HepG2 (cell line): ENCODE data around the gene IRF2BPL. TPM values are rescaled to one million over a fixed set of nuclear protein-coding genes. Genes with fewer than 3 reads are reported as not detected.

Experiments used
- AGO2 ChIP-seq: fragments of 200-400 bp; formaldehyde crosslinking; optimal IDR thresholded peaks from 2 replicates; pipeline ENCODE3; 2017; ENCODE audit warnings: mild to moderate bottlenecking, low read depth, low read length, moderate library complexity
- ATF4 ChIP-seq, 2 experiments: fragments of 450-650 bp in 1 of 2; sonication (generic) in 1 of 2; formaldehyde crosslinking; IDR thresholded peaks; 2 replicates each; pipeline versions ENCODE4 v1.5.0 to v1.8.0; 2020 to 2022; ENCODE audit warnings: mild to moderate bottlenecking in 1 of 2, missing genetic modification reagents in 1 of 2
- CREBL2 ChIP-seq: sonication (generic); formaldehyde crosslinking; IDR thresholded peaks from 2 replicates; pipeline ENCODE4 v1.8.1; 2023; ENCODE audit warnings: missing genetic modification reagents, mild to moderate bottlenecking, borderline replicate concordance
- DR1 ChIP-seq: sonication (generic); formaldehyde crosslinking; IDR thresholded peaks from 2 replicates; pipeline ENCODE4 v1.8.0; 2021; ENCODE audit warnings: mild to moderate bottlenecking, missing genetic modification reagents, inconsistent platforms
- HDAC6 ChIP-seq: fragments of 200-600 bp; sonication (generic); IDR thresholded peaks from 2 replicates; pipeline ENCODE4 v1.7.0; 2017; ENCODE audit warnings: mild to moderate bottlenecking, antibody characterized with exemption, low read length, low read depth
- HHEX ChIP-seq: IDR thresholded peaks from 2 replicates; pipeline ENCODE4 v1.6.1; 2016; ENCODE audit warnings: control low read depth
- HNRNPUL1 ChIP-seq: fragments of 200-400 bp; formaldehyde crosslinking; IDR thresholded peaks from 2 replicates; pipeline ENCODE4 v1.6.1; 2017; ENCODE audit warnings: low read depth, mild to moderate bottlenecking, low read length, moderate library complexity
- JUND ChIP-seq: sonication (generic); formaldehyde crosslinking; IDR thresholded peaks from 2 replicates; pipeline ENCODE4 v1.8.0; 2022; ENCODE audit warnings: mild to moderate bottlenecking, missing genetic modification reagents
- MEF2D ChIP-seq: sonication (generic); formaldehyde crosslinking; IDR thresholded peaks from 2 replicates; pipeline ENCODE4 v1.5.1; 2020; ENCODE audit warnings: mild to moderate bottlenecking, missing genetic modification reagents
- NFIC ChIP-seq: IDR thresholded peaks from 2 replicates; pipeline ENCODE4 v1.6.1; 2012; ENCODE audit warnings: mild to moderate bottlenecking, low read length, inconsistent platforms
- RARG ChIP-seq: sonication (generic); formaldehyde crosslinking; IDR thresholded peaks from 2 replicates; pipeline ENCODE4 v1.4.0; 2020; ENCODE audit warnings: low read depth, mild to moderate bottlenecking, missing genetic modification reagents
- RXRA ChIP-seq: sonication (generic); formaldehyde crosslinking; IDR thresholded peaks from 2 replicates; pipeline ENCODE4 v1.5.1; 2020; ENCODE audit warnings: missing genetic modification reagents
- RXRB ChIP-seq: IDR thresholded peaks from 2 replicates; pipeline ENCODE4 v1.6.1; 2016; ENCODE audit warnings: borderline replicate concordance, missing genetic modification reagents, missing compliant biosample characterization
- SALL1 ChIP-seq: sonication (generic); formaldehyde crosslinking; IDR thresholded peaks from 2 replicates; pipeline ENCODE4 v1.8.0; 2022; ENCODE audit warnings: mild to moderate bottlenecking, missing genetic modification reagents
- SMC3 ChIP-seq: IDR thresholded peaks from 2 replicates; pipeline ENCODE4 v1.6.1; 2011; ENCODE audit warnings: low read length, improper control_type of control experiment
- TCF12 ChIP-seq, 2 experiments: fragments of 450-650 bp in 1 of 2; sonication (generic) in 1 of 2; formaldehyde crosslinking in 1 of 2; IDR thresholded peaks; 2 replicates each; pipeline versions ENCODE4 v1.6.1 to v1.8.0; 2017 to 2022; ENCODE audit warnings: antibody characterized with exemption in 1 of 2, mild to moderate bottlenecking in 1 of 2, missing genetic modification reagents in 1 of 2, moderate library complexity in 1 of 2
- ZBTB2 ChIP-seq: sonication (generic); formaldehyde crosslinking; IDR thresholded peaks from 2 replicates; pipeline ENCODE4 v1.8.0; 2022; ENCODE audit warnings: low read depth, missing genetic modification reagents
- ZNF264 ChIP-seq: sonication (generic); formaldehyde crosslinking; IDR thresholded peaks from 2 replicates; pipeline ENCODE4 v1.4.0; 2020; ENCODE audit warnings: missing genetic modification reagents
- ZNF3 ChIP-seq: IDR thresholded peaks from 2 replicates; pipeline ENCODE4 v1.7.0; 2017; ENCODE audit warnings: inconsistent platforms
- ZNF44 ChIP-seq: sonication (generic); formaldehyde crosslinking; IDR thresholded peaks from 2 replicates; pipeline ENCODE4 v1.5.1; 2020; ENCODE audit warnings: mild to moderate bottlenecking, missing genetic modification reagents
- ZSCAN9 ChIP-seq: IDR thresholded peaks from 2 replicates; pipeline ENCODE4 v1.6.1; 2016; ENCODE audit warnings: borderline replicate concordance
- polyA plus RNA-seq, 8 experiments: library from polyadenylated mRNA; depleted of rRNA in 3 of 8; stranded (reverse) in 7 of 8; unstranded in 1 of 8; fragments of >200 nt; fragmentation: Illumina TruSeq in 4 of 8; extraction: Trizol in 4 of 8; gene quantifications; 2 replicates each; pipeline versions ENCODE4 v1.2.1 to v1.2.3, GENCODE V29; 2011 to 2016; ENCODE audit warnings: low read depth in 4 of 8, missing spikeins in 1 of 8, mixed read lengths in 1 of 8; ENCODE audit not compliant: insufficient read depth in 1 of 8
- total RNA-seq, 5 experiments: library from RNA; depleted of rRNA; stranded (reverse); fragments of >200 nt; fragmentation: Illumina TruSeq; extraction: Trizol; gene quantifications; 2 replicates each; pipeline ENCODE4 v1.2.3, GENCODE V29; 2016; ENCODE audit warnings: low read depth in 1 of 5
- TF ChIP-seq, protein P1 (sequence below): sonication (generic); formaldehyde crosslinking; IDR thresholded peaks from 2 replicates; pipeline ENCODE4 v1.4.0; 2020; ENCODE audit warnings: mild to moderate bottlenecking, missing genetic modification reagents, borderline replicate concordance

Gene IRF2BPL
- total and polyA plus RNA-seq, 2 of the 13 experiments (the other 11 are each of a cell fraction or from before 2014, with no cell fraction given): 6.6 to 8.4 TPM

- 0 out of 2 replicates have a peak, but pooled peaks have one; percentile 3 for TF ChIP-seq SMC3
- TF ChIP-seq HNRNPUL1: no peak
- TF ChIP-seq MEF2D (CRISPR knock-in tag): peak; percentile 75; the same call in 1 of the 2 replicates
- TF ChIP-seq DR1 (CRISPR knock-in tag): peak; percentile 33; the same call in 1 of the 2 replicates
- no peak for TF ChIP-seq TCF12 (IDR thresholded peaks at IDR 0.05)
- TF ChIP-seq TCF12 (CRISPR knock-in tag; IDR thresholded peaks at IDR 0.05): no peak
- TF ChIP-seq ATF4 (CRISPR knock-in tag; IDR thresholded peaks at IDR 0.05): peak in 1 of 2 experiments; percentile 74; a peak in 1 of 4 replicates
- TF ChIP-seq ZNF264 (CRISPR knock-in tag): peak; percentile 79
- TF ChIP-seq, protein P1, sequence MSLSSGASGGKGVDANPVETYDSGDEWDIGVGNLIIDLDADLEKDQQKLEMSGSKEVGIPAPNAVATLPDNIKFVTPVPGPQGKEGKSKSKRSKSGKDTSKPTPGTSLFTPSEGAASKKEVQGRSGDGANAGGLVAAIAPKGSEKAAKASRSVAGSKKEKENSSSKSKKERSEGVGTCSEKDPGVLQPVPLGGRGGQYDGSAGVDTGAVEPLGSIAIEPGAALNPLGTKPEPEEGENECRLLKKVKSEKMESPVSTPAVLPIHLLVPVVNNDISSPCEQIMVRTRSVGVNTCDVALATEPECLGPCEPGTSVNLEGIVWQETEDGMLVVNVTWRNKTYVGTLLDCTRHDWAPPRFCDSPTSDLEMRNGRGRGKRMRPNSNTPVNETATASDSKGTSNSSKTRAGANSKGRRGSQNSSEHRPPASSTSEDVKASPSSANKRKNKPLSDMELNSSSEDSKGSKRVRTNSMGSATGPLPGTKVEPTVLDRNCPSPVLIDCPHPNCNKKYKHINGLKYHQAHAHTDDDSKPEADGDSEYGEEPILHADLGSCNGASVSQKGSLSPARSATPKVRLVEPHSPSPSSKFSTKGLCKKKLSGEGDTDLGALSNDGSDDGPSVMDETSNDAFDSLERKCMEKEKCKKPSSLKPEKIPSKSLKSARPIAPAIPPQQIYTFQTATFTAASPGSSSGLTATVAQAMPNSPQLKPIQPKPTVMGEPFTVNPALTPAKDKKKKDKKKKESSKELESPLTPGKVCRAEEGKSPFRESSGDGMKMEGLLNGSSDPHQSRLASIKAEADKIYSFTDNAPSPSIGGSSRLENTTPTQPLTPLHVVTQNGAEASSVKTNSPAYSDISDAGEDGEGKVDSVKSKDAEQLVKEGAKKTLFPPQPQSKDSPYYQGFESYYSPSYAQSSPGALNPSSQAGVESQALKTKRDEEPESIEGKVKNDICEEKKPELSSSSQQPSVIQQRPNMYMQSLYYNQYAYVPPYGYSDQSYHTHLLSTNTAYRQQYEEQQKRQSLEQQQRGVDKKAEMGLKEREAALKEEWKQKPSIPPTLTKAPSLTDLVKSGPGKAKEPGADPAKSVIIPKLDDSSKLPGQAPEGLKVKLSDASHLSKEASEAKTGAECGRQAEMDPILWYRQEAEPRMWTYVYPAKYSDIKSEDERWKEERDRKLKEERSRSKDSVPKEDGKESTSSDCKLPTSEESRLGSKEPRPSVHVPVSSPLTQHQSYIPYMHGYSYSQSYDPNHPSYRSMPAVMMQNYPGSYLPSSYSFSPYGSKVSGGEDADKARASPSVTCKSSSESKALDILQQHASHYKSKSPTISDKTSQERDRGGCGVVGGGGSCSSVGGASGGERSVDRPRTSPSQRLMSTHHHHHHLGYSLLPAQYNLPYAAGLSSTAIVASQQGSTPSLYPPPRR (CRISPR knock-in tag): peak; percentile 84; the same call in 1 of the 2 replicates
- peak; percentile 69 for TF ChIP-seq JUND (CRISPR knock-in tag)
- no peak for TF ChIP-seq RARG (CRISPR knock-in tag)
- TF ChIP-seq ZNF3 (CRISPR knock-in tag): 0 out of 2 replicates have a peak, but pooled peaks have one; percentile 30
- 0 out of 2 replicates have a peak, but pooled peaks have one; percentile 47 for TF ChIP-seq ZBTB2 (CRISPR knock-in tag)
- TF ChIP-seq RXRA: peak; percentile 88
- TF ChIP-seq ZSCAN9 (CRISPR knock-in tag): peak; percentile 60; the same call in 1 of the 2 replicates
- peak; percentile 73 for TF ChIP-seq AGO2
- TF ChIP-seq CREBL2 (CRISPR knock-in tag): 0 out of 2 replicates have a peak, but pooled peaks have one; percentile 50
- TF ChIP-seq HDAC6: no peak
- 0 out of 2 replicates have a peak, but pooled peaks have one; percentile 18 for TF ChIP-seq ZNF44 (CRISPR knock-in tag)
- no peak for TF ChIP-seq HHEX
- peak; percentile 37; the same call in 1 of the 2 replicates for TF ChIP-seq NFIC
- peak; percentile 84 for TF ChIP-seq RXRB (CRISPR knock-in tag)
- TF ChIP-seq SALL1 (CRISPR knock-in tag): peak; percentile 89
These were observed at the start of gene IRF2BPL (continued) for GRCh38 chr14:77028384-77029231.
